HEK293 (cell line): ENCODE results near the gene HINFP.

Experiments
- GLI4 ChIP-seq: fragments of 450-650 bp; formaldehyde crosslinking; IDR thresholded peaks from 2 replicates; pipeline ENCODE4 v1.5.1; 2016; ENCODE audit warnings: missing biosample characterization, missing genetic modification characterization
- KLF1 ChIP-seq: fragments of 450-650 bp; formaldehyde crosslinking; IDR thresholded peaks from 2 replicates; pipeline ENCODE4 v1.5.1; 2016; ENCODE audit warnings: missing biosample characterization, missing genetic modification characterization
- RBAK ChIP-seq: fragments of 450-650 bp; formaldehyde crosslinking; IDR thresholded peaks from 2 replicates; pipeline ENCODE4 v1.5.1; 2016; ENCODE audit warnings: missing biosample characterization, missing genetic modification characterization
- SETDB1 ChIP-seq: IDR thresholded peaks from one replicate; pipeline ENCODE4 v1.6.1; 2017; ENCODE audit warnings: mild to moderate bottlenecking, low read length, moderate library complexity, mixed read lengths; ENCODE audit not compliant: insufficient read length
- SP3 ChIP-seq: fragments of 450-650 bp; formaldehyde crosslinking; IDR thresholded peaks from 2 replicates; pipeline ENCODE4 v1.5.1; 2016; ENCODE audit warnings: missing biosample characterization, missing genetic modification characterization
- ZBTB20 ChIP-seq: fragments of 450-650 bp; formaldehyde crosslinking; IDR thresholded peaks from 2 replicates; pipeline ENCODE4 v1.5.1; 2016; ENCODE audit warnings: missing biosample characterization, missing genetic modification characterization
- ZBTB21 ChIP-seq: fragments of 450-650 bp; formaldehyde crosslinking; IDR thresholded peaks from 2 replicates; pipeline ENCODE4 v1.5.1; 2017; ENCODE audit warnings: missing biosample characterization, missing genetic modification characterization
- ZBTB49 ChIP-seq: fragments of 450-650 bp; formaldehyde crosslinking; IDR thresholded peaks from 2 replicates; pipeline ENCODE4 v1.5.1; 2016; ENCODE audit warnings: missing biosample characterization, missing genetic modification characterization, low read depth
- ZFP37 ChIP-seq: fragments of 450-650 bp; formaldehyde crosslinking; IDR thresholded peaks from 2 replicates; pipeline ENCODE4 v1.5.1; 2016; ENCODE audit warnings: missing biosample characterization, missing genetic modification characterization
- ZFP69B ChIP-seq: fragments of 450-650 bp; formaldehyde crosslinking; IDR thresholded peaks from 2 replicates; pipeline ENCODE4 v1.5.1; 2016; ENCODE audit warnings: missing biosample characterization, missing genetic modification characterization
- ZNF10 ChIP-seq: fragments of 450-650 bp; formaldehyde crosslinking; IDR thresholded peaks from 2 replicates; pipeline ENCODE4 v1.5.1; 2017; ENCODE audit warnings: missing biosample characterization, missing genetic modification characterization
- ZNF174 ChIP-seq: fragments of 450-650 bp; formaldehyde crosslinking; IDR thresholded peaks from 2 replicates; pipeline ENCODE4 v1.5.0; 2017; ENCODE audit warnings: missing biosample characterization, mild to moderate bottlenecking, missing genetic modification characterization
- ZNF221 ChIP-seq: fragments of 450-650 bp; formaldehyde crosslinking; IDR thresholded peaks from 2 replicates; pipeline ENCODE4 v1.5.1; 2017; ENCODE audit warnings: missing biosample characterization, missing genetic modification characterization, borderline replicate concordance
- ZNF350 ChIP-seq: fragments of 450-650 bp; formaldehyde crosslinking; IDR thresholded peaks from 2 replicates; pipeline ENCODE4 v1.5.0; 2017; ENCODE audit warnings: missing biosample characterization, mild to moderate bottlenecking, missing genetic modification characterization
- ZNF433 ChIP-seq: fragments of 450-650 bp; formaldehyde crosslinking; IDR thresholded peaks from 2 replicates; pipeline ENCODE4 v1.5.1; 2016; ENCODE audit warnings: missing biosample characterization, missing genetic modification characterization, low read depth
- ZNF549 ChIP-seq: fragments of 450-650 bp; IDR thresholded peaks from 2 replicates; pipeline ENCODE4 v1.5.1; 2018; ENCODE audit warnings: missing biosample characterization, missing genetic modification characterization, mild to moderate bottlenecking, inconsistent platforms, moderate library complexity
- ZNF658 ChIP-seq: fragments of 450-650 bp; formaldehyde crosslinking; IDR thresholded peaks from 2 replicates; pipeline ENCODE4; 2016; ENCODE audit warnings: missing biosample characterization, missing genetic modification characterization
- ZNF670 ChIP-seq: fragments of 450-650 bp; formaldehyde crosslinking; IDR thresholded peaks from 2 replicates; pipeline ENCODE4 v1.5.1; 2016; ENCODE audit warnings: missing biosample characterization, missing genetic modification characterization, low read depth
- ZNF747 ChIP-seq: fragments of 450-650 bp; formaldehyde crosslinking; IDR thresholded peaks from 2 replicates; pipeline ENCODE4 v1.5.1; 2016; ENCODE audit warnings: missing biosample characterization, missing genetic modification characterization
- ZNF768 ChIP-seq: fragments of 450-650 bp; formaldehyde crosslinking; IDR thresholded peaks from 2 replicates; pipeline ENCODE4 v1.5.1; 2018; ENCODE audit warnings: missing biosample characterization, mild to moderate bottlenecking, missing genetic modification characterization
- ZNF785 ChIP-seq: fragments of 450-650 bp; formaldehyde crosslinking; IDR thresholded peaks from 2 replicates; pipeline ENCODE4 v1.5.1; 2016; ENCODE audit warnings: missing biosample characterization, missing genetic modification characterization
- ZNF830 ChIP-seq: fragments of 450-650 bp; IDR thresholded peaks from 2 replicates; pipeline ENCODE4 v1.5.0; 2018; ENCODE audit warnings: missing biosample characterization, missing genetic modification characterization, low read depth, mild to moderate bottlenecking, moderate library complexity
- TF ChIP-seq, protein P1 (sequence below): fragments of 450-650 bp; formaldehyde crosslinking; IDR thresholded peaks from 2 replicates; pipeline ENCODE4 v1.5.1; 2016; ENCODE audit warnings: missing biosample characterization, missing genetic modification characterization
- TF ChIP-seq, protein P2 (sequence below): fragments of 450-650 bp; formaldehyde crosslinking; IDR thresholded peaks from 2 replicates; pipeline ENCODE4 v1.5.1; 2016; ENCODE audit warnings: missing biosample characterization, missing genetic modification characterization
- TF ChIP-seq, protein P3 (sequence below): fragments of 450-650 bp; formaldehyde crosslinking; IDR thresholded peaks from 2 replicates; pipeline ENCODE4 v1.5.1; 2016; ENCODE audit warnings: missing biosample characterization, missing genetic modification characterization
- TF ChIP-seq, protein P4 (sequence below): fragments of 450-650 bp; formaldehyde crosslinking; IDR thresholded peaks from 2 replicates; pipeline ENCODE4 v1.5.1; 2016; ENCODE audit warnings: missing biosample characterization, missing genetic modification characterization
- TF ChIP-seq, protein P5 (sequence below): fragments of 450-650 bp; IDR thresholded peaks from 2 replicates; pipeline ENCODE4 v1.5.1; 2018; ENCODE audit warnings: missing biosample characterization, missing genetic modification characterization

HINFP gene

GRCh38 chr11:119168471-119169281 lies 47.3 kb downstream of the HINFP start, which contains the start of gene NLRX1 (continued):
- TF ChIP-seq, protein P1, sequence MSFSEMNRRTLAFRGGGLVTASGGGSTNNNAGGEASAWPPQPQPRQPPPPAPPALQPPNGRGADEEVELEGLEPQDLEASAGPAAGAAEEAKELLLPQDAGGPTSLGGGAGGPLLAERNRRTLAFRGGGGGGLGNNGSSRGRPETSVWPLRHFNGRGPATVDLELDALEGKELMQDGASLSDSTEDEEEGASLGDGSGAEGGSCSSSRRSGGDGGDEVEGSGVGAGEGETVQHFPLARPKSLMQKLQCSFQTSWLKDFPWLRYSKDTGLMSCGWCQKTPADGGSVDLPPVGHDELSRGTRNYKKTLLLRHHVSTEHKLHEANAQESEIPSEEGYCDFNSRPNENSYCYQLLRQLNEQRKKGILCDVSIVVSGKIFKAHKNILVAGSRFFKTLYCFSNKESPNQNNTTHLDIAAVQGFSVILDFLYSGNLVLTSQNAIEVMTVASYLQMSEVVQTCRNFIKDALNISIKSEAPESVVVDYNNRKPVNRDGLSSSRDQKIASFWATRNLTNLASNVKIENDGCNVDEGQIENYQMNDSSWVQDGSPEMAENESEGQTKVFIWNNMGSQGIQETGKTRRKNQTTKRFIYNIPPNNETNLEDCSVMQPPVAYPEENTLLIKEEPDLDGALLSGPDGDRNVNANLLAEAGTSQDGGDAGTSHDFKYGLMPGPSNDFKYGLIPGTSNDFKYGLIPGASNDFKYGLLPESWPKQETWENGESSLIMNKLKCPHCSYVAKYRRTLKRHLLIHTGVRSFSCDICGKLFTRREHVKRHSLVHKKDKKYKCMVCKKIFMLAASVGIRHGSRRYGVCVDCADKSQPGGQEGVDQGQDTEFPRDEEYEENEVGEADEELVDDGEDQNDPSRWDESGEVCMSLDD (tag by site-specific recombination), result no peak; the same call in 1 of the 2 replicates
- TF ChIP-seq KLF1 (tag by site-specific recombination) (no peak; the same call in 1 of the 2 replicates), SETDB1 (no peak), ZNF10 (tag by site-specific recombination) (0 out of 2 replicates have a peak, but pooled peaks have one; percentile 16), ZBTB49 (tag by site-specific recombination) (no peak), GLI4 (no peak), ZNF670 (tag by site-specific recombination) (no peak), ZNF768 (tag by site-specific recombination) (0 out of 2 replicates have a peak, but pooled peaks have one; percentile 64), ZFP37 (tag by site-specific recombination) (0 out of 2 replicates have a peak, but pooled peaks have one; percentile 59), ZFP69B (tag by site-specific recombination) (no peak; the same call in 1 of the 2 replicates), SP3 (tag by site-specific recombination) (0 out of 2 replicates have a peak, but pooled peaks have one; percentile 19), ZNF174 (tag by site-specific recombination) (no peak), ZBTB21 (tag by site-specific recombination) (peak; percentile 73), ZNF221 (tag by site-specific recombination) (no peak), ZBTB20 (peak; percentile 56; the same call in 1 of the 2 replicates), ZNF350 (tag by site-specific recombination) (no peak), ZNF433 (no peak), ZNF830 (no peak), ZNF747 (tag by site-specific recombination) (no peak), ZNF658 (tag by site-specific recombination) (no peak), ZNF549 (tag by site-specific recombination) (no peak), ZNF785 (0 out of 2 replicates have a peak, but pooled peaks have one; percentile 61), RBAK (tag by site-specific recombination) (no peak)
- TF ChIP-seq, protein P2, sequence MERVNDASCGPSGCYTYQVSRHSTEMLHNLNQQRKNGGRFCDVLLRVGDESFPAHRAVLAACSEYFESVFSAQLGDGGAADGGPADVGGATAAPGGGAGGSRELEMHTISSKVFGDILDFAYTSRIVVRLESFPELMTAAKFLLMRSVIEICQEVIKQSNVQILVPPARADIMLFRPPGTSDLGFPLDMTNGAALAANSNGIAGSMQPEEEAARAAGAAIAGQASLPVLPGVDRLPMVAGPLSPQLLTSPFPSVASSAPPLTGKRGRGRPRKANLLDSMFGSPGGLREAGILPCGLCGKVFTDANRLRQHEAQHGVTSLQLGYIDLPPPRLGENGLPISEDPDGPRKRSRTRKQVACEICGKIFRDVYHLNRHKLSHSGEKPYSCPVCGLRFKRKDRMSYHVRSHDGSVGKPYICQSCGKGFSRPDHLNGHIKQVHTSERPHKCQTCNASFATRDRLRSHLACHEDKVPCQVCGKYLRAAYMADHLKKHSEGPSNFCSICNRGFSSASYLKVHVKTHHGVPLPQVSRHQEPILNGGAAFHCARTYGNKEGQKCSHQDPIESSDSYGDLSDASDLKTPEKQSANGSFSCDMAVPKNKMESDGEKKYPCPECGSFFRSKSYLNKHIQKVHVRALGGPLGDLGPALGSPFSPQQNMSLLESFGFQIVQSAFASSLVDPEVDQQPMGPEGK, result peak; percentile 78
- TF ChIP-seq, protein P3, sequence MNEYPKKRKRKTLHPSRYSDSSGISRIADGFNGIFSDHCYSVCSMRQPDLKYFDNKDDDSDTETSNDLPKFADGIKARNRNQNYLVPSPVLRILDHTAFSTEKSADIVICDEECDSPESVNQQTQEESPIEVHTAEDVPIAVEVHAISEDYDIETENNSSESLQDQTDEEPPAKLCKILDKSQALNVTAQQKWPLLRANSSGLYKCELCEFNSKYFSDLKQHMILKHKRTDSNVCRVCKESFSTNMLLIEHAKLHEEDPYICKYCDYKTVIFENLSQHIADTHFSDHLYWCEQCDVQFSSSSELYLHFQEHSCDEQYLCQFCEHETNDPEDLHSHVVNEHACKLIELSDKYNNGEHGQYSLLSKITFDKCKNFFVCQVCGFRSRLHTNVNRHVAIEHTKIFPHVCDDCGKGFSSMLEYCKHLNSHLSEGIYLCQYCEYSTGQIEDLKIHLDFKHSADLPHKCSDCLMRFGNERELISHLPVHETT, result peak; percentile 88; the same call in 1 of the 2 replicates
- TF ChIP-seq, protein P4, sequence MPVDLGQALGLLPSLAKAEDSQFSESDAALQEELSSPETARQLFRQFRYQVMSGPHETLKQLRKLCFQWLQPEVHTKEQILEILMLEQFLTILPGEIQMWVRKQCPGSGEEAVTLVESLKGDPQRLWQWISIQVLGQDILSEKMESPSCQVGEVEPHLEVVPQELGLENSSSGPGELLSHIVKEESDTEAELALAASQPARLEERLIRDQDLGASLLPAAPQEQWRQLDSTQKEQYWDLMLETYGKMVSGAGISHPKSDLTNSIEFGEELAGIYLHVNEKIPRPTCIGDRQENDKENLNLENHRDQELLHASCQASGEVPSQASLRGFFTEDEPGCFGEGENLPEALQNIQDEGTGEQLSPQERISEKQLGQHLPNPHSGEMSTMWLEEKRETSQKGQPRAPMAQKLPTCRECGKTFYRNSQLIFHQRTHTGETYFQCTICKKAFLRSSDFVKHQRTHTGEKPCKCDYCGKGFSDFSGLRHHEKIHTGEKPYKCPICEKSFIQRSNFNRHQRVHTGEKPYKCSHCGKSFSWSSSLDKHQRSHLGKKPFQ, result 0 out of 2 replicates have a peak, but pooled peaks have one; percentile 38
- TF ChIP-seq, protein P5, sequence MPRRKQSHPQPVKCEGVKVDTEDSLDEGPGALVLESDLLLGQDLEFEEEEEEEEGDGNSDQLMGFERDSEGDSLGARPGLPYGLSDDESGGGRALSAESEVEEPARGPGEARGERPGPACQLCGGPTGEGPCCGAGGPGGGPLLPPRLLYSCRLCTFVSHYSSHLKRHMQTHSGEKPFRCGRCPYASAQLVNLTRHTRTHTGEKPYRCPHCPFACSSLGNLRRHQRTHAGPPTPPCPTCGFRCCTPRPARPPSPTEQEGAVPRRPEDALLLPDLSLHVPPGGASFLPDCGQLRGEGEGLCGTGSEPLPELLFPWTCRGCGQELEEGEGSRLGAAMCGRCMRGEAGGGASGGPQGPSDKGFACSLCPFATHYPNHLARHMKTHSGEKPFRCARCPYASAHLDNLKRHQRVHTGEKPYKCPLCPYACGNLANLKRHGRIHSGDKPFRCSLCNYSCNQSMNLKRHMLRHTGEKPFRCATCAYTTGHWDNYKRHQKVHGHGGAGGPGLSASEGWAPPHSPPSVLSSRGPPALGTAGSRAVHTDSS (tag by site-specific recombination), result no peak
